ENCODE measurements around the gene RAB31. TPM values are rescaled to one million over a fixed set of nuclear protein-coding genes. Genes with fewer than 3 reads are reported as not detected.

The RAB31 gene
- polyA plus RNA-seq, 1 donor from 2014 or later: 16.3 TPM

DNA sequence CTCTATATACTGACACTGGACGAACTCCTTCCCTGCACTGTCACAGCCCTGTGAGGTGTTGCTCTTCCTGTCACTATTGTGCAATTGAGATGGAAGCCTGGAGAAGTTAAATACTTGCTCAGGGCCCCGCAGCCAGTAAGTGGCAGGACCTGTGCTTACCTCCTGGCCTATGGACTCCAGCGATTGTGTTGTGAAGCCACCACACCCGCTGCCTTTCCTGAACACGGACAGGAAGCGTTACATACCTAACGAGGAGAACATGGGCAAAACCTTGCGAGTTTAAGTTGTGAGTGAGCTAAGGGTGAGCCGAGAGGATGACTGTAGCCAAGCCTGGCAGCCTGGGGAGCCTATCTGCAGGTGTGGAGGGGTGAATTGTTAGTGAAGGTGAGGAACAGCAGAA lies 26.1 kb downstream of the RAB31 start:
- H3K27me3 ChIP-seq (ENCODE audit: insufficient read depth, low read depth, low read length): no peaks in the 10 kb centered on the region
- H3K79me2 ChIP-seq (replicated peaks; ENCODE audit: insufficient read depth, low read length): no peaks in the 10 kb centered on the region
- no peak overlapping the region for H3K4me2 ChIP-seq (ENCODE audit: low read length)
- no peak overlapping the region for H2AFZ ChIP-seq (ENCODE audit: low read depth, low read length)
- H3K27ac ChIP-seq (ENCODE audit: low read length): no peak overlapping the region
- H3K36me3 ChIP-seq (ENCODE audit: insufficient read depth, low read length): no peaks in the 10 kb centered on the region
- no peak overlapping the region for H3K4me3 ChIP-seq (ENCODE audit: low read length)
- H3K9me3 ChIP-seq (ENCODE audit: low read length): no peaks in the 10 kb centered on the region
- H3K9ac ChIP-seq (ENCODE audit: low read length): no peak overlapping the region
- H3K9me2 ChIP-seq (ENCODE audit: insufficient read depth, low read length): no peaks in the 10 kb centered on the region
- no peak for TF ChIP-seq EZH2 (IDR thresholded peaks at IDR 0.05; ENCODE audit: borderline replicate concordance, insufficient read depth, low read length, poor library complexity, severe bottlenecking)
- no peak for TF ChIP-seq POLR2AphosphoS5 (IDR thresholded peaks at IDR 0.05)
- TF ChIP-seq RAD21 (conservative IDR thresholded peaks at IDR 0.05): no peak
- TF ChIP-seq EP300 (conservative IDR thresholded peaks at IDR 0.05; ENCODE audit: poor library complexity, severe bottlenecking): no peak
- TF ChIP-seq, protein P1, sequence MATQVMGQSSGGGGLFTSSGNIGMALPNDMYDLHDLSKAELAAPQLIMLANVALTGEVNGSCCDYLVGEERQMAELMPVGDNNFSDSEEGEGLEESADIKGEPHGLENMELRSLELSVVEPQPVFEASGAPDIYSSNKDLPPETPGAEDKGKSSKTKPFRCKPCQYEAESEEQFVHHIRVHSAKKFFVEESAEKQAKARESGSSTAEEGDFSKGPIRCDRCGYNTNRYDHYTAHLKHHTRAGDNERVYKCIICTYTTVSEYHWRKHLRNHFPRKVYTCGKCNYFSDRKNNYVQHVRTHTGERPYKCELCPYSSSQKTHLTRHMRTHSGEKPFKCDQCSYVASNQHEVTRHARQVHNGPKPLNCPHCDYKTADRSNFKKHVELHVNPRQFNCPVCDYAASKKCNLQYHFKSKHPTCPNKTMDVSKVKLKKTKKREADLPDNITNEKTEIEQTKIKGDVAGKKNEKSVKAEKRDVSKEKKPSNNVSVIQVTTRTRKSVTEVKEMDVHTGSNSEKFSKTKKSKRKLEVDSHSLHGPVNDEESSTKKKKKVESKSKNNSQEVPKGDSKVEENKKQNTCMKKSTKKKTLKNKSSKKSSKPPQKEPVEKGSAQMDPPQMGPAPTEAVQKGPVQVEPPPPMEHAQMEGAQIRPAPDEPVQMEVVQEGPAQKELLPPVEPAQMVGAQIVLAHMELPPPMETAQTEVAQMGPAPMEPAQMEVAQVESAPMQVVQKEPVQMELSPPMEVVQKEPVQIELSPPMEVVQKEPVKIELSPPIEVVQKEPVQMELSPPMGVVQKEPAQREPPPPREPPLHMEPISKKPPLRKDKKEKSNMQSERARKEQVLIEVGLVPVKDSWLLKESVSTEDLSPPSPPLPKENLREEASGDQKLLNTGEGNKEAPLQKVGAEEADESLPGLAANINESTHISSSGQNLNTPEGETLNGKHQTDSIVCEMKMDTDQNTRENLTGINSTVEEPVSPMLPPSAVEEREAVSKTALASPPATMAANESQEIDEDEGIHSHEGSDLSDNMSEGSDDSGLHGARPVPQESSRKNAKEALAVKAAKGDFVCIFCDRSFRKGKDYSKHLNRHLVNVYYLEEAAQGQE (IDR thresholded peaks at IDR 0.05; ENCODE audit: borderline replicate concordance): no peak
- TF ChIP-seq SMC3 (conservative IDR thresholded peaks at IDR 0.05; ENCODE audit: poor library complexity): no peak
- TF ChIP-seq, protein P2, sequence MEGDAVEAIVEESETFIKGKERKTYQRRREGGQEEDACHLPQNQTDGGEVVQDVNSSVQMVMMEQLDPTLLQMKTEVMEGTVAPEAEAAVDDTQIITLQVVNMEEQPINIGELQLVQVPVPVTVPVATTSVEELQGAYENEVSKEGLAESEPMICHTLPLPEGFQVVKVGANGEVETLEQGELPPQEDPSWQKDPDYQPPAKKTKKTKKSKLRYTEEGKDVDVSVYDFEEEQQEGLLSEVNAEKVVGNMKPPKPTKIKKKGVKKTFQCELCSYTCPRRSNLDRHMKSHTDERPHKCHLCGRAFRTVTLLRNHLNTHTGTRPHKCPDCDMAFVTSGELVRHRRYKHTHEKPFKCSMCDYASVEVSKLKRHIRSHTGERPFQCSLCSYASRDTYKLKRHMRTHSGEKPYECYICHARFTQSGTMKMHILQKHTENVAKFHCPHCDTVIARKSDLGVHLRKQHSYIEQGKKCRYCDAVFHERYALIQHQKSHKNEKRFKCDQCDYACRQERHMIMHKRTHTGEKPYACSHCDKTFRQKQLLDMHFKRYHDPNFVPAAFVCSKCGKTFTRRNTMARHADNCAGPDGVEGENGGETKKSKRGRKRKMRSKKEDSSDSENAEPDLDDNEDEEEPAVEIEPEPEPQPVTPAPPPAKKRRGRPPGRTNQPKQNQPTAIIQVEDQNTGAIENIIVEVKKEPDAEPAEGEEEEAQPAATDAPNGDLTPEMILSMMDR (IDR thresholded peaks at IDR 0.05; ENCODE audit: poor library complexity, severe bottlenecking): no peak
- no peak for TF ChIP-seq MXI1 (conservative IDR thresholded peaks at IDR 0.05; ENCODE audit: poor library complexity, severe bottlenecking)
- TF ChIP-seq TAF1 (IDR thresholded peaks at IDR 0.05; ENCODE audit: low read depth): no peak
- H3F3A ChIP-seq (ENCODE audit: insufficient read depth, low read length, poor library complexity, severe bottlenecking): no peaks in the 10 kb centered on the region
- H4K20me1 ChIP-seq (ENCODE audit: insufficient read depth): no peaks in the 10 kb centered on the region

DNA sequence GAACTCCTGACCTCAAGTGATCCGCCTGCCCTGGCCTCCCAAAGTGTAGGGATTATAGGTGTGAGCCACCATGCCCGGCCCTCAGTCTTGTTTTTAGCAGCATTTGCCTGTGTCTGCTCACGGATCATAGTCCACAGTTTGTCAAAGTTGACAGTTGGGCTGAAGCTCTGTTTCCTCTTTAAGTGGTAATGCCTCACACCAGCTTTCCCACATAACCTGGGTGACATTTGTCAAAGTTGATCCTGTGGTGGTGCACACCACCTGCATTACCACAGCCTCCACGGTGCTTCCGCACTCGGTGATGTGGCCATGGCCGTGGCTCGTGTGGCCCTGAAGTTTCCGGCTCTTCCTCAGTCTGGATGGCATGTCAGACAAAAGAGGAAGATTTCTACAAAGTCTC lies 27.1 kb downstream of the RAB31 start:
- no peak overlapping the region for H2AFZ ChIP-seq (ENCODE audit: low read depth, low read length)
- no peak overlapping the region for H3K4me3 ChIP-seq (ENCODE audit: low read length)
- H3K4me2 ChIP-seq (ENCODE audit: low read length): no peak overlapping the region
- H3K9me2 ChIP-seq (ENCODE audit: insufficient read depth, low read length): no peaks in the 10 kb centered on the region
- no peaks in the 10 kb centered on the region for H3K36me3 ChIP-seq (ENCODE audit: insufficient read depth, low read length)
- no peaks in the 10 kb centered on the region for H3F3A ChIP-seq (ENCODE audit: insufficient read depth, low read length, poor library complexity, severe bottlenecking)
- no peak overlapping the region for H3K9ac ChIP-seq (ENCODE audit: low read length)
- no peaks in the 10 kb centered on the region for H3K27me3 ChIP-seq (ENCODE audit: insufficient read depth, low read depth, low read length)
- no peak overlapping the region for H3K27ac ChIP-seq (ENCODE audit: low read length)
- H3K79me2 ChIP-seq (replicated peaks; ENCODE audit: insufficient read depth, low read length): no peaks in the 10 kb centered on the region
- TF ChIP-seq TAF1 (IDR thresholded peaks at IDR 0.05; ENCODE audit: low read depth) (no peak), EZH2 (IDR thresholded peaks at IDR 0.05; ENCODE audit: borderline replicate concordance, insufficient read depth, low read length, poor library complexity, severe bottlenecking) (no peak), POLR2AphosphoS5 (IDR thresholded peaks at IDR 0.05) (no peak), RAD21 (conservative IDR thresholded peaks at IDR 0.05) (no peak), SMC3 (conservative IDR thresholded peaks at IDR 0.05; ENCODE audit: poor library complexity) (no peak), EP300 (conservative IDR thresholded peaks at IDR 0.05; ENCODE audit: poor library complexity, severe bottlenecking) (no peak)
- TF ChIP-seq, protein P1 (IDR thresholded peaks at IDR 0.05; ENCODE audit: borderline replicate concordance): no peak
- TF ChIP-seq, protein P2 (IDR thresholded peaks at IDR 0.05; ENCODE audit: poor library complexity, severe bottlenecking): no peak
- no peaks in the 10 kb centered on the region for H3K9me3 ChIP-seq (ENCODE audit: low read length)
- no peaks in the 10 kb centered on the region for H4K20me1 ChIP-seq (ENCODE audit: insufficient read depth)

Measured in neural cell (in vitro differentiated cells).